ENCODE data around the gene DIAPH3. TPM values are rescaled to one million over a fixed set of nuclear protein-coding genes. Genes with fewer than 3 reads are reported as not detected.

Gene DIAPH3
- total and polyA plus RNA-seq, 2 of the 8 experiments (the other 6 are each of a cell fraction or from before 2014, with no cell fraction given): 8.0 to 30.8 TPM

DNA sequence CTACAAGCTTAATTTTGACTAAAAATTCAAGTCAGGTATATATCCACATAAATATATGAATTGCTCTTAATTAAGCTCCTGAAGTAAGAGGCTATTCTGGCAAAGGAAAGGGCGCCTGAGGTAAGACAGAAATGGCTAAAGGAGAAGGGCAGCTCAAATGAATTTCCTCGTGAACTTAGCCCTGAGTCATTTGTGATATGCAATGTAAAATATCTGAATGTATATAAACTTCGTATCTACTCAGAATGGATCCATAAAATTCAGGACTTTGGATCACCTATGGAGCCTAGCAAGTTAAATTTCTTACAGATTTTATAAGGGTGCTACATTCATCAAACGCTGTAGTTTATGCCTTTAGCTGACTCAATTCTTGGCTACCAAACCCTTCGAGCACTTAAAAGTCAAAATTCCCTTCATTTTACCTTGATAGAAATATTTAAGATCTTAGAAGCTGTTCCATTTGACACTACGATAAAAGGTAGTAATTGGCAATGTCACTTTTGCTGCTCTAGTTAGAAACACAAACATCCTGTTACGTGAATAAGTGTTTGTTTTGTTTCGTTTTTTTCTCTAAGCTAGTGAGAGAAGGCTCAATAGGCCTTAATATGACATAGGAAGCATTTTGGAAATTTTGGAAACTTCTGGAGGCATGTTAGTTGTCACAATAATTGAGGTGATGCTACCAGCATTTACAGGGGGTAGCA, 69.2 kb downstream of the DIAPH3 start (continued):
- TF ChIP-seq, protein P1, sequence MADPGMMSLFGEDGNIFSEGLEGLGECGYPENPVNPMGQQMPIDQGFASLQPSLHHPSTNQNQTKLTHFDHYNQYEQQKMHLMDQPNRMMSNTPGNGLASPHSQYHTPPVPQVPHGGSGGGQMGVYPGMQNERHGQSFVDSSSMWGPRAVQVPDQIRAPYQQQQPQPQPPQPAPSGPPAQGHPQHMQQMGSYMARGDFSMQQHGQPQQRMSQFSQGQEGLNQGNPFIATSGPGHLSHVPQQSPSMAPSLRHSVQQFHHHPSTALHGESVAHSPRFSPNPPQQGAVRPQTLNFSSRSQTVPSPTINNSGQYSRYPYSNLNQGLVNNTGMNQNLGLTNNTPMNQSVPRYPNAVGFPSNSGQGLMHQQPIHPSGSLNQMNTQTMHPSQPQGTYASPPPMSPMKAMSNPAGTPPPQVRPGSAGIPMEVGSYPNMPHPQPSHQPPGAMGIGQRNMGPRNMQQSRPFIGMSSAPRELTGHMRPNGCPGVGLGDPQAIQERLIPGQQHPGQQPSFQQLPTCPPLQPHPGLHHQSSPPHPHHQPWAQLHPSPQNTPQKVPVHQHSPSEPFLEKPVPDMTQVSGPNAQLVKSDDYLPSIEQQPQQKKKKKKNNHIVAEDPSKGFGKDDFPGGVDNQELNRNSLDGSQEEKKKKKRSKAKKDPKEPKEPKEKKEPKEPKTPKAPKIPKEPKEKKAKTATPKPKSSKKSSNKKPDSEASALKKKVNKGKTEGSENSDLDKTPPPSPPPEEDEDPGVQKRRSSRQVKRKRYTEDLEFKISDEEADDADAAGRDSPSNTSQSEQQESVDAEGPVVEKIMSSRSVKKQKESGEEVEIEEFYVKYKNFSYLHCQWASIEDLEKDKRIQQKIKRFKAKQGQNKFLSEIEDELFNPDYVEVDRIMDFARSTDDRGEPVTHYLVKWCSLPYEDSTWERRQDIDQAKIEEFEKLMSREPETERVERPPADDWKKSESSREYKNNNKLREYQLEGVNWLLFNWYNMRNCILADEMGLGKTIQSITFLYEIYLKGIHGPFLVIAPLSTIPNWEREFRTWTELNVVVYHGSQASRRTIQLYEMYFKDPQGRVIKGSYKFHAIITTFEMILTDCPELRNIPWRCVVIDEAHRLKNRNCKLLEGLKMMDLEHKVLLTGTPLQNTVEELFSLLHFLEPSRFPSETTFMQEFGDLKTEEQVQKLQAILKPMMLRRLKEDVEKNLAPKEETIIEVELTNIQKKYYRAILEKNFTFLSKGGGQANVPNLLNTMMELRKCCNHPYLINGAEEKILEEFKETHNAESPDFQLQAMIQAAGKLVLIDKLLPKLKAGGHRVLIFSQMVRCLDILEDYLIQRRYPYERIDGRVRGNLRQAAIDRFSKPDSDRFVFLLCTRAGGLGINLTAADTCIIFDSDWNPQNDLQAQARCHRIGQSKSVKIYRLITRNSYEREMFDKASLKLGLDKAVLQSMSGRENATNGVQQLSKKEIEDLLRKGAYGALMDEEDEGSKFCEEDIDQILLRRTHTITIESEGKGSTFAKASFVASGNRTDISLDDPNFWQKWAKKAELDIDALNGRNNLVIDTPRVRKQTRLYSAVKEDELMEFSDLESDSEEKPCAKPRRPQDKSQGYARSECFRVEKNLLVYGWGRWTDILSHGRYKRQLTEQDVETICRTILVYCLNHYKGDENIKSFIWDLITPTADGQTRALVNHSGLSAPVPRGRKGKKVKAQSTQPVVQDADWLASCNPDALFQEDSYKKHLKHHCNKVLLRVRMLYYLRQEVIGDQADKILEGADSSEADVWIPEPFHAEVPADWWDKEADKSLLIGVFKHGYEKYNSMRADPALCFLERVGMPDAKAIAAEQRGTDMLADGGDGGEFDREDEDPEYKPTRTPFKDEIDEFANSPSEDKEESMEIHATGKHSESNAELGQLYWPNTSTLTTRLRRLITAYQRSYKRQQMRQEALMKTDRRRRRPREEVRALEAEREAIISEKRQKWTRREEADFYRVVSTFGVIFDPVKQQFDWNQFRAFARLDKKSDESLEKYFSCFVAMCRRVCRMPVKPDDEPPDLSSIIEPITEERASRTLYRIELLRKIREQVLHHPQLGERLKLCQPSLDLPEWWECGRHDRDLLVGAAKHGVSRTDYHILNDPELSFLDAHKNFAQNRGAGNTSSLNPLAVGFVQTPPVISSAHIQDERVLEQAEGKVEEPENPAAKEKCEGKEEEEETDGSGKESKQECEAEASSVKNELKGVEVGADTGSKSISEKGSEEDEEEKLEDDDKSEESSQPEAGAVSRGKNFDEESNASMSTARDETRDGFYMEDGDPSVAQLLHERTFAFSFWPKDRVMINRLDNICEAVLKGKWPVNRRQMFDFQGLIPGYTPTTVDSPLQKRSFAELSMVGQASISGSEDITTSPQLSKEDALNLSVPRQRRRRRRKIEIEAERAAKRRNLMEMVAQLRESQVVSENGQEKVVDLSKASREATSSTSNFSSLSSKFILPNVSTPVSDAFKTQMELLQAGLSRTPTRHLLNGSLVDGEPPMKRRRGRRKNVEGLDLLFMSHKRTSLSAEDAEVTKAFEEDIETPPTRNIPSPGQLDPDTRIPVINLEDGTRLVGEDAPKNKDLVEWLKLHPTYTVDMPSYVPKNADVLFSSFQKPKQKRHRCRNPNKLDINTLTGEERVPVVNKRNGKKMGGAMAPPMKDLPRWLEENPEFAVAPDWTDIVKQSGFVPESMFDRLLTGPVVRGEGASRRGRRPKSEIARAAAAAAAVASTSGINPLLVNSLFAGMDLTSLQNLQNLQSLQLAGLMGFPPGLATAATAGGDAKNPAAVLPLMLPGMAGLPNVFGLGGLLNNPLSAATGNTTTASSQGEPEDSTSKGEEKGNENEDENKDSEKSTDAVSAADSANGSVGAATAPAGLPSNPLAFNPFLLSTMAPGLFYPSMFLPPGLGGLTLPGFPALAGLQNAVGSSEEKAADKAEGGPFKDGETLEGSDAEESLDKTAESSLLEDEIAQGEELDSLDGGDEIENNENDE (IDR thresholded peaks at IDR 0.05; ENCODE audit: insufficient replicate concordance, low read length): no peak
- TF ChIP-seq SP1 (IDR thresholded peaks at IDR 0.05; ENCODE audit: low read depth, low read length): no peak
- TF ChIP-seq TEAD4 (IDR thresholded peaks at IDR 0.05; ENCODE audit: low read depth, low read length): no peak
- TF ChIP-seq RNF2 (IDR thresholded peaks at IDR 0.05; ENCODE audit: borderline replicate concordance, low read depth, low read length, missing control alignments, poor library complexity, severe bottlenecking): no peak
- no peak for TF ChIP-seq BRCA1 (IDR thresholded peaks at IDR 0.05; ENCODE audit: low read depth, low read length)

Data from H1 (cell line).